PFSK-1 (cell line): ENCODE data around the gene MYO1D.

Source experiments
- FOXP2 ChIP-seq: optimal IDR thresholded peaks from 2 replicates; pipeline ENCODE3; 2011; ENCODE audit warnings: borderline replicate concordance, control low read depth, inconsistent platforms; ENCODE audit not compliant: insufficient read depth; ENCODE audit errors: extremely low read length, extremely low read depth
- POLR2AphosphoS5 ChIP-seq: IDR thresholded peaks from 2 replicates; pipeline ENCODE4 v1.6.1; 2012; ENCODE audit warnings: low read depth, mild to moderate bottlenecking, control low read depth, low read length, moderate library complexity
- REST ChIP-seq, 2 experiments: IDR thresholded peaks; 2 replicates each; pipeline versions ENCODE4 v1.6.1 to v1.8.0; 2011 to 2012; ENCODE audit warnings: low read depth in 2 of 2, low read length in 2 of 2, control low read depth in 1 of 2, inconsistent platforms in 1 of 2, mild to moderate bottlenecking in 1 of 2, moderate library complexity in 1 of 2; ENCODE audit not compliant: insufficient read depth in 1 of 2
- SIN3A ChIP-seq: IDR thresholded peaks from 2 replicates; pipeline ENCODE4 v1.6.1; 2012; ENCODE audit warnings: mild to moderate bottlenecking, low read length, moderate library complexity, borderline replicate concordance; ENCODE audit not compliant: insufficient read depth
- TAF1 ChIP-seq: IDR thresholded peaks from 2 replicates; pipeline ENCODE4 v1.6.1; 2012; ENCODE audit warnings: low read length, control low read depth, borderline replicate concordance; ENCODE audit not compliant: insufficient read depth

MYO1D gene

GRCh38 chr17:32502710-32503109 is 374.2 kb downstream of the MYO1D start:
- TF ChIP-seq TAF1 (no peak), REST (IDR thresholded peaks at IDR 0.05; ENCODE audit: insufficient read depth in 1 of 2, low read depth in 2 of 2, low read length in 2 of 2) (no peak), FOXP2 (no peak), SIN3A (no peak), POLR2AphosphoS5 (no peak)

- no peak for TF ChIP-seq POLR2AphosphoS5
- TF ChIP-seq REST (IDR thresholded peaks at IDR 0.05; ENCODE audit: insufficient read depth in 1 of 2, low read depth in 2 of 2, low read length in 2 of 2) = no peak
- TF ChIP-seq TAF1 = no peak
These were observed 374.9 kb downstream of the MYO1D start for GRCh38 chr17:32502013-32502412.

- TF ChIP-seq FOXP2 (no peak), POLR2AphosphoS5 (no peak)
These were observed 378.5 kb downstream of the MYO1D start for GRCh38 chr17:32498391-32498790.

GRCh38 chr17:32497431-32498205 is 379.3 kb downstream of the MYO1D start:
- TF ChIP-seq POLR2AphosphoS5 (no peak), FOXP2 (no peak), TAF1 (no peak), SIN3A (no peak), REST (IDR thresholded peaks at IDR 0.05; ENCODE audit: insufficient read depth in 1 of 2, low read depth in 2 of 2, low read length in 2 of 2) (no peak)

GRCh38 chr17:32496395-32497073 is 380.4 kb downstream of the MYO1D start:
- TF ChIP-seq REST (IDR thresholded peaks at IDR 0.05; ENCODE audit: insufficient read depth in 1 of 2, low read depth in 2 of 2, low read length in 2 of 2) (no peak), SIN3A (no peak), TAF1 (no peak), FOXP2 (no peak), POLR2AphosphoS5 (no peak)
